Measurements from ENCODE around the gene PRR7.

The PRR7 gene

DNA sequence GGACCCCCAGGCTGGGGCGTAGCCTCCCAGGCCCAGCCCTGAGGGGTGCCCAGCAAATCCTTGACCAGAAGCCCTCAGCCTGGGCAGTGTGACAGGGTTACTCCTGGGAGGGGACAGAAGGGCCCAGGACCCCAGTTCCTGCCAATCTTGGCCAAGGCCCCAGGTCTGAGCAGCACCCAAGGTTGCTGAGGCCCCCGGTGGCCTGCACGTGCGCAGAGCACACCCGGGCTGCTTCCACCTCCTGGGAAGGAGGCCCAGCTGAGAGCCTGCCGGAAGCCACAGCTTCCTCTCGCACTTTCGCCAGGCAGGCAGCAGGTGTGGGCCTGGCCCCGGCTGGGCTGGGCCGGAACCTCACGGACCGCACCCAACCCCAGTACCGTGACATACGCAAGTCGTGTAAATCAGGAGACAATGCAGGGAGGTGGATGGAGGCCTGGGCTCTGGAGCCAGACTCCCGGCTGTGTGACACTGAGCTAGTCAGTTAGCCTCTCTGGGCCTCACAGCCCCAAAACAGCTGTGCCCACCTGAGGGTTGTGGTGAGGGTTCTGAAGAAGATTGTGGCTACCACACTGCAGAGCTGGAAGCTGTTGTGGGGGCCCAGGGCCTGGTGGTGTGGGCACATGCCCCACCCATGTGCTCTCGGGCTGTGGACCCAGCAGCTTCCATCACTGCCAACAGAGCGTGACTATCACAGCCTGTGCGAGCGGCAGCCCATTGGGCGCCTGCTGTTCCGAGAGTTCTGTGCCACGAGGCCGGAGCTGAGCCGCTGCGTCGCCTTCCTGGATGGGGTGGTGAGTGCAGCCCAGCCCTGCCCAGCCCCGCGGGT is 15.1 kb upstream of the PRR7 start:
- TF ChIP-seq MAX (IDR thresholded peaks at IDR 0.05) = no peak
- TF ChIP-seq EP300 (IDR thresholded peaks at IDR 0.05; ENCODE audit: borderline replicate concordance) = no peak
- TF ChIP-seq TEAD4 (IDR thresholded peaks at IDR 0.05) = no peak
- no peak for TF ChIP-seq TAF1 (IDR thresholded peaks at IDR 0.05; ENCODE audit: low read depth)
- no peak for TF ChIP-seq EGR1 (IDR thresholded peaks at IDR 0.05)
- TF ChIP-seq, protein P1, sequence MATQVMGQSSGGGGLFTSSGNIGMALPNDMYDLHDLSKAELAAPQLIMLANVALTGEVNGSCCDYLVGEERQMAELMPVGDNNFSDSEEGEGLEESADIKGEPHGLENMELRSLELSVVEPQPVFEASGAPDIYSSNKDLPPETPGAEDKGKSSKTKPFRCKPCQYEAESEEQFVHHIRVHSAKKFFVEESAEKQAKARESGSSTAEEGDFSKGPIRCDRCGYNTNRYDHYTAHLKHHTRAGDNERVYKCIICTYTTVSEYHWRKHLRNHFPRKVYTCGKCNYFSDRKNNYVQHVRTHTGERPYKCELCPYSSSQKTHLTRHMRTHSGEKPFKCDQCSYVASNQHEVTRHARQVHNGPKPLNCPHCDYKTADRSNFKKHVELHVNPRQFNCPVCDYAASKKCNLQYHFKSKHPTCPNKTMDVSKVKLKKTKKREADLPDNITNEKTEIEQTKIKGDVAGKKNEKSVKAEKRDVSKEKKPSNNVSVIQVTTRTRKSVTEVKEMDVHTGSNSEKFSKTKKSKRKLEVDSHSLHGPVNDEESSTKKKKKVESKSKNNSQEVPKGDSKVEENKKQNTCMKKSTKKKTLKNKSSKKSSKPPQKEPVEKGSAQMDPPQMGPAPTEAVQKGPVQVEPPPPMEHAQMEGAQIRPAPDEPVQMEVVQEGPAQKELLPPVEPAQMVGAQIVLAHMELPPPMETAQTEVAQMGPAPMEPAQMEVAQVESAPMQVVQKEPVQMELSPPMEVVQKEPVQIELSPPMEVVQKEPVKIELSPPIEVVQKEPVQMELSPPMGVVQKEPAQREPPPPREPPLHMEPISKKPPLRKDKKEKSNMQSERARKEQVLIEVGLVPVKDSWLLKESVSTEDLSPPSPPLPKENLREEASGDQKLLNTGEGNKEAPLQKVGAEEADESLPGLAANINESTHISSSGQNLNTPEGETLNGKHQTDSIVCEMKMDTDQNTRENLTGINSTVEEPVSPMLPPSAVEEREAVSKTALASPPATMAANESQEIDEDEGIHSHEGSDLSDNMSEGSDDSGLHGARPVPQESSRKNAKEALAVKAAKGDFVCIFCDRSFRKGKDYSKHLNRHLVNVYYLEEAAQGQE (IDR thresholded peaks at IDR 0.05; ENCODE audit: low read depth) = no peak
- no peak for TF ChIP-seq NFIC (IDR thresholded peaks at IDR 0.05)
- TF ChIP-seq CEBPB (IDR thresholded peaks at IDR 0.05) = no peak
- TF ChIP-seq YY1 (IDR thresholded peaks at IDR 0.05; ENCODE audit: low read depth) = no peak
- no peak for TF ChIP-seq RAD21 (IDR thresholded peaks at IDR 0.05; ENCODE audit: low read depth)
- TF ChIP-seq ZBTB7A (IDR thresholded peaks at IDR 0.05; ENCODE audit: low read depth) = no peak
- no peak for TF ChIP-seq FOXM1 (IDR thresholded peaks at IDR 0.05; ENCODE audit: borderline replicate concordance, low read depth)

DNA sequence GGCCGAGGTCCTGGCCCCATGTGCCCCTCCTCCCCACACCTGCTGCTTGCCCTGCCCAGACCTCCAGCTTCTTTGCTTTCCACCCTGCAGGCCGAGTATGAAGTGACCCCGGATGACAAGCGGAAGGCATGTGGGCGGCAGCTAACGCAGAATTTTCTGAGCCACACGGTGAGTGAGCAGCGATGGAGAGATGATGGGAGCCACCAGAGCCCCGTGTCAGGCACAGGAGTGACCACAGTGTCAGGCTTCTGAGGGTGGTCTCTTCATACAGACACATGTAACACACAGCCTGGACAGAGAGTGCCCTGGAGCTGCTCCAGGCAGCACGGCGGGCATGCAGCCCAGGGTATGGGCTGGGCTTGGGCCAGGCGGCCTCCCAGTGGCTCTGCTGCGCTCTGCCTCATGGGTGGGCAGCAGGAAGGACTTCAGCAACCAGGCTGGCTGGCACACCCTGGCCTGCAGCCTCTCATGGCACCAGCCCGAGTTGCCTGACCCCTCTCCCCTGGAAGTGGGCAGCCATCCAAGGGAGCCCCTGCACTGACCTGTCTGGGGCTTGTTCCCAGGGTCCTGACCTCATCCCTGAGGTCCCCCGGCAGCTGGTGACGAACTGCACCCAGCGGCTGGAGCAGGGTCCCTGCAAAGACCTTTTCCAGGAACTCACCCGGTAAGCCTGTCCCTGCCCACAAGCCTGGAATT is 14.3 kb upstream of the PRR7 start:
- TF ChIP-seq NFIC (IDR thresholded peaks at IDR 0.05) = no peak
- TF ChIP-seq CREB1 (IDR thresholded peaks at IDR 0.05; ENCODE audit: low read depth) = no peak
- TF ChIP-seq RAD21 (IDR thresholded peaks at IDR 0.05; ENCODE audit: low read depth) = no peak
- no peak for TF ChIP-seq ZBTB7A (IDR thresholded peaks at IDR 0.05; ENCODE audit: low read depth)
- no peak for TF ChIP-seq TEAD4 (IDR thresholded peaks at IDR 0.05)
- TF ChIP-seq, protein P1 (IDR thresholded peaks at IDR 0.05; ENCODE audit: low read depth) = no peak
- no peak for TF ChIP-seq TAF1 (IDR thresholded peaks at IDR 0.05; ENCODE audit: low read depth)
- TF ChIP-seq TCF12 (IDR thresholded peaks at IDR 0.05; ENCODE audit: low read depth) = no peak
- TF ChIP-seq EGR1 (IDR thresholded peaks at IDR 0.05) = no peak
- TF ChIP-seq EP300 (IDR thresholded peaks at IDR 0.05; ENCODE audit: borderline replicate concordance) = no peak
- TF ChIP-seq, protein P2, sequence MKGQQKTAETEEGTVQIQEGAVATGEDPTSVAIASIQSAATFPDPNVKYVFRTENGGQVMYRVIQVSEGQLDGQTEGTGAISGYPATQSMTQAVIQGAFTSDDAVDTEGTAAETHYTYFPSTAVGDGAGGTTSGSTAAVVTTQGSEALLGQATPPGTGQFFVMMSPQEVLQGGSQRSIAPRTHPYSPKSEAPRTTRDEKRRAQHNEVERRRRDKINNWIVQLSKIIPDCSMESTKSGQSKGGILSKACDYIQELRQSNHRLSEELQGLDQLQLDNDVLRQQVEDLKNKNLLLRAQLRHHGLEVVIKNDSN (IDR thresholded peaks at IDR 0.05) = no peak
- TF ChIP-seq YY1 (IDR thresholded peaks at IDR 0.05; ENCODE audit: low read depth) = no peak
- TF ChIP-seq FOXM1 (IDR thresholded peaks at IDR 0.05; ENCODE audit: borderline replicate concordance, low read depth) = no peak

GRCh38 chr5:177432839-177433657 is 13.6 kb upstream of the PRR7 start:
- no peak for TF ChIP-seq EP300 (IDR thresholded peaks at IDR 0.05; ENCODE audit: borderline replicate concordance)
- no peak for TF ChIP-seq EGR1 (IDR thresholded peaks at IDR 0.05)
- no peak for TF ChIP-seq RAD21 (IDR thresholded peaks at IDR 0.05; ENCODE audit: low read depth)
- no peak for TF ChIP-seq MAX (IDR thresholded peaks at IDR 0.05)
- no peak for TF ChIP-seq TAF1 (IDR thresholded peaks at IDR 0.05; ENCODE audit: low read depth)
- TF ChIP-seq, protein P2 (IDR thresholded peaks at IDR 0.05) = no peak
- no peak for TF ChIP-seq CEBPB (IDR thresholded peaks at IDR 0.05)
- no peak for TF ChIP-seq ZBTB7A (IDR thresholded peaks at IDR 0.05; ENCODE audit: low read depth)
- TF ChIP-seq, protein P1 (IDR thresholded peaks at IDR 0.05; ENCODE audit: low read depth) = no peak
- no peak for TF ChIP-seq TCF12 (IDR thresholded peaks at IDR 0.05; ENCODE audit: low read depth)

All from Ishikawa (cell line).